ENCODE data around the gene PPL.

Gene PPL

GRCh38 chr16:4900750-4901149, 36.2 kb downstream of the PPL start:
- no peaks in the 10 kb centered on the region for H3K79me2 ChIP-seq (ENCODE audit: insufficient read depth, low read length)

GRCh38 chr16:4900036-4900435, 36.9 kb downstream of the PPL start:
- Histone ChIP-seq H3K9ac (ENCODE audit: low read depth, low read length) (no peak overlapping the region), H3K4me3 (ENCODE audit: low read depth in 1 of 2, low read length in 2 of 2) (no peak overlapping the region), H3K4me2 (ENCODE audit: insufficient read depth, low read length) (no peak overlapping the region), H3K79me2 (ENCODE audit: insufficient read depth, low read length) (no peaks in the 10 kb centered on the region), H3K36me3 (ENCODE audit: insufficient read depth, low read length) (no peaks in the 10 kb centered on the region), H3K27me3 (ENCODE audit: insufficient read depth, low read length, poor library complexity) (peaks cover 4% of the 10 kb centered on the region), H4K20me1 (ENCODE audit: insufficient read depth, low read length) (0 out of 2 replicates have a peak, but pooled peaks cover 9% of the 10 kb centered on the region), H3K9me3 (ENCODE audit: insufficient read depth, low read length, severe bottlenecking) (no peaks in the 10 kb centered on the region), H2AFZ (ENCODE audit: low read depth, low read length) (no peak overlapping the region), H3K4me1 (ENCODE audit: insufficient read depth, low read length) (no peaks in the 10 kb centered on the region), H3K27ac (ENCODE audit: low read length) (no peak overlapping the region)
- no peak for ATAC-seq (ENCODE audit: insufficient read depth, low read depth)
- TF ChIP-seq CTCF (IDR thresholded peaks at IDR 0.05; ENCODE audit: borderline replicate concordance, extremely low read depth, low read length, poor library complexity, severe bottlenecking) (no peak), EZH2 (IDR thresholded peaks at IDR 0.05; ENCODE audit: borderline replicate concordance, low read depth, low read length, severe bottlenecking) (no peak)
- no peak for DNase-seq

More at GRCh38 chr16:4900750-4901149, 36.2 kb downstream of the PPL start:
- H3K4me3 ChIP-seq (ENCODE audit: low read depth in 1 of 2, low read length in 2 of 2): no peak overlapping the region
- H3K36me3 ChIP-seq (ENCODE audit: insufficient read depth, low read length): no peaks in the 10 kb centered on the region
- no peak for TF ChIP-seq CTCF (IDR thresholded peaks at IDR 0.05; ENCODE audit: borderline replicate concordance, extremely low read depth, low read length, poor library complexity, severe bottlenecking)
- no peak for TF ChIP-seq EZH2 (IDR thresholded peaks at IDR 0.05; ENCODE audit: borderline replicate concordance, low read depth, low read length, severe bottlenecking)
- ATAC-seq (ENCODE audit: insufficient read depth, low read depth): no peak
- no peaks in the 10 kb centered on the region for H3K9me3 ChIP-seq (ENCODE audit: insufficient read depth, low read length, severe bottlenecking)
- H2AFZ ChIP-seq (ENCODE audit: low read depth, low read length): no peak overlapping the region
- no peak overlapping the region for H3K27ac ChIP-seq (ENCODE audit: low read length)
- DNase-seq: no peak
- H3K9ac ChIP-seq (ENCODE audit: low read depth, low read length): no peak overlapping the region
- H3K27me3 ChIP-seq (ENCODE audit: insufficient read depth, low read length, poor library complexity): peaks cover 4% of the 10 kb centered on the region
- no peak overlapping the region for H3K4me2 ChIP-seq (ENCODE audit: insufficient read depth, low read length)
- H4K20me1 ChIP-seq (ENCODE audit: insufficient read depth, low read length): 0 out of 2 replicates have a peak, but pooled peaks cover 4% of the 10 kb centered on the region
- H3K4me1 ChIP-seq (ENCODE audit: insufficient read depth, low read length): no peaks in the 10 kb centered on the region

GRCh38 chr16:4899474-4899846, 37.5 kb downstream of the PPL start:
- Histone ChIP-seq H3K79me2 (ENCODE audit: insufficient read depth, low read length) (no peaks in the 10 kb centered on the region), H3K27ac (ENCODE audit: low read length) (no peak overlapping the region), H2AFZ (ENCODE audit: low read depth, low read length) (no peak overlapping the region), H3K4me2 (ENCODE audit: insufficient read depth, low read length) (no peak overlapping the region), H3K36me3 (ENCODE audit: insufficient read depth, low read length) (no peaks in the 10 kb centered on the region), H3K4me1 (ENCODE audit: insufficient read depth, low read length) (no peaks in the 10 kb centered on the region), H3K9me3 (ENCODE audit: insufficient read depth, low read length, severe bottlenecking) (no peaks in the 10 kb centered on the region), H3K27me3 (ENCODE audit: insufficient read depth, low read length, poor library complexity) (peaks cover 4% of the 10 kb centered on the region), H4K20me1 (ENCODE audit: insufficient read depth, low read length) (0 out of 2 replicates have a peak, but pooled peaks cover 9% of the 10 kb centered on the region), H3K9ac (ENCODE audit: low read depth, low read length) (no peak overlapping the region), H3K4me3 (ENCODE audit: low read depth in 1 of 2, low read length in 2 of 2) (no peak overlapping the region)
- ATAC-seq (ENCODE audit: insufficient read depth, low read depth) (no peak), DNase-seq (no peak)
- TF ChIP-seq EZH2 (IDR thresholded peaks at IDR 0.05; ENCODE audit: borderline replicate concordance, low read depth, low read length, severe bottlenecking) (no peak), CTCF (IDR thresholded peaks at IDR 0.05; ENCODE audit: borderline replicate concordance, extremely low read depth, low read length, poor library complexity, severe bottlenecking) (no peak)

All from DND-41 (cell line).